Tibial nerve (tissue), 4 donors: Measurements from ENCODE around the gene MYO3B.

Experiments used
- EP300 ChIP-seq, 2 donors: sonication (generic); formaldehyde crosslinking; IDR thresholded peaks; one replicate each; pipeline ENCODE4 v1.6.1; 2017; ENCODE audit warnings: antibody characterized with exemption in 2 of 2, mild to moderate bottlenecking in 1 of 2
- TF ChIP-seq, protein P1 (sequence below), 5 experiments: fragments of 200-600 bp in 3 of 5; fragments of 450-650 bp in 2 of 5; sonication (generic) in 3 of 5; IDR thresholded peaks; one replicate each; pipeline ENCODE4 v1.5.1; 2016 to 2019; ENCODE audit warnings: antibody characterized with exemption in 5 of 5, mild to moderate bottlenecking in 3 of 5, moderate library complexity in 2 of 5

DNA sequence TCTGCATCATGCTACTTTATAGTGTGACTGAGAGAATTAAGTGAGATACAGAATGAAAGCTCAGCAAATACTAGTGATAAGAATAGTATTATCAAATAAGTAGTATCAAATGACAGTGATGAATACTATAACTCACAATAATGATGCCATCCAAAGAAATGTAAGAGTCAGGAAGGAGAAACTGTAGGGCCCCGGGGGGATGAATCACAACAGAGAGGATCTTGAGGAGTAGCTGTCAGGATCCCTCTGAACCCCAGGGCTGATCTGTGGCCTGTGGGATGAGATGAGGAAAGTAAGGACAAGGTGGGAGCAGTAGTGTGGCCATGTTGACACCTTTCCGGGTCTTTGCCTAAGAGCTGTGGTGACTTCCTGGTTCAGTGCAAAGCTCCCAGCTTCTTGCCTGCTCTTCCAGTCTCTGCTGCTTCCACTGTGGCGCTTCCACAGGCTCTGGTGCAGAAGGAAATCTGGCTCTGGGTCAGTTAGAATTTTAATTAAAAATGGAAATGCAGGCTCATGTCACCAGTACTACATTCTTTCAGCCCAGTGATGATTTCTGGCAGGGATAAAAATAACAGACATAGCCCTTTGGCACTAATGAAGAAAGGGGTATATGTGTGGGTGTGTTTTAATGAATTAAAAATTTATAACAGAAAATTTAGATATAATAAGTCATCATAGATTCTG lies 166.9 kb downstream of the MYO3B start:
- TF ChIP-seq, protein P1, sequence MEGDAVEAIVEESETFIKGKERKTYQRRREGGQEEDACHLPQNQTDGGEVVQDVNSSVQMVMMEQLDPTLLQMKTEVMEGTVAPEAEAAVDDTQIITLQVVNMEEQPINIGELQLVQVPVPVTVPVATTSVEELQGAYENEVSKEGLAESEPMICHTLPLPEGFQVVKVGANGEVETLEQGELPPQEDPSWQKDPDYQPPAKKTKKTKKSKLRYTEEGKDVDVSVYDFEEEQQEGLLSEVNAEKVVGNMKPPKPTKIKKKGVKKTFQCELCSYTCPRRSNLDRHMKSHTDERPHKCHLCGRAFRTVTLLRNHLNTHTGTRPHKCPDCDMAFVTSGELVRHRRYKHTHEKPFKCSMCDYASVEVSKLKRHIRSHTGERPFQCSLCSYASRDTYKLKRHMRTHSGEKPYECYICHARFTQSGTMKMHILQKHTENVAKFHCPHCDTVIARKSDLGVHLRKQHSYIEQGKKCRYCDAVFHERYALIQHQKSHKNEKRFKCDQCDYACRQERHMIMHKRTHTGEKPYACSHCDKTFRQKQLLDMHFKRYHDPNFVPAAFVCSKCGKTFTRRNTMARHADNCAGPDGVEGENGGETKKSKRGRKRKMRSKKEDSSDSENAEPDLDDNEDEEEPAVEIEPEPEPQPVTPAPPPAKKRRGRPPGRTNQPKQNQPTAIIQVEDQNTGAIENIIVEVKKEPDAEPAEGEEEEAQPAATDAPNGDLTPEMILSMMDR (IDR thresholded peaks at IDR 0.05), result no peak
- TF ChIP-seq EP300 (IDR thresholded peaks at IDR 0.05), result no peak
